GM21390 (cell line): ENCODE data around the gene ZNF212.
"Not testable (repeated sequence)": the region's sequence is repeated elsewhere in the genome, so short reads cannot be mapped to it uniquely, and the experiment has no call there.

ENCODE experiments used
- ATAC-seq: cut with Tn5 transposase; IDR thresholded peaks from one replicate; pipeline ENCODE4 v1.9.1; 2021; ENCODE audit not compliant: unreplicated experiment

Gene ZNF212

GRCh38 chr7:149218469-149219420, 20.7 kb upstream of the ZNF212 start:
- ATAC-seq, result no peak

GRCh38 chr7:149220534-149220933, 18.9 kb upstream of the ZNF212 start:
- no peak for ATAC-seq

- ATAC-seq, result no peak
These were observed 16.3 kb upstream of the ZNF212 start for GRCh38 chr7:149223176-149223575.

- no peak for ATAC-seq
These were observed 15.7 kb upstream of the ZNF212 start for GRCh38 chr7:149223761-149224160.

GRCh38 chr7:149224352-149224751, 15.1 kb upstream of the ZNF212 start:
- no peak for ATAC-seq

- ATAC-seq, result no peak
These were observed 14.3 kb upstream of the ZNF212 start for GRCh38 chr7:149225106-149225505.

- no peak for ATAC-seq
These were observed 13.8 kb upstream of the ZNF212 start for GRCh38 chr7:149225656-149226055.

GRCh38 chr7:149226366-149226765, 13.1 kb upstream of the ZNF212 start:
- ATAC-seq, result not testable (repeated sequence)

GRCh38 chr7:149226840-149227494, 12.5 kb upstream of the ZNF212 start:
- ATAC-seq, result no peak

GRCh38 chr7:149228831-149229471, 10.5 kb upstream of the ZNF212 start:
- no peak for ATAC-seq

GRCh38 chr7:149229526-149229925, 9.9 kb upstream of the ZNF212 start:
- ATAC-seq, result no peak

GRCh38 chr7:149232362-149232761, 7.1 kb upstream of the ZNF212 start:
- no peak for ATAC-seq

GRCh38 chr7:149233655-149234204, 5.7 kb upstream of the ZNF212 start:
- ATAC-seq, result not testable (repeated sequence)

GRCh38 chr7:149237502-149237901, 1.9 kb upstream of the ZNF212 start:
- no peak for ATAC-seq

GRCh38 chr7:149238051-149238450, 1.4 kb upstream of the ZNF212 start:
- no peak for ATAC-seq

- no peak for ATAC-seq
These were observed 1.2 kb downstream of the ZNF212 start for GRCh38 chr7:149240637-149241036.

- no peak for ATAC-seq
These were observed 2.2 kb downstream of the ZNF212 start for GRCh38 chr7:149241696-149242095.

- ATAC-seq, result no peak
These were observed 5.8 kb downstream of the ZNF212 start for GRCh38 chr7:149245244-149245643.

GRCh38 chr7:149245744-149246143, 6.3 kb downstream of the ZNF212 start:
- ATAC-seq, result no peak

GRCh38 chr7:149248777-149249176, 9.3 kb downstream of the ZNF212 start:
- no peak for ATAC-seq

- not testable (repeated sequence) for ATAC-seq
These were observed 10.7 kb downstream of the ZNF212 start for GRCh38 chr7:149250151-149250550.
